Panc1 (cell line): ENCODE measurements around the gene HSD17B1.

Experiments used
- CTCF ChIP-seq: fragments of 450-650 bp; IDR thresholded peaks from 2 replicates; pipeline ENCODE4 v1.5.1; 2017; ENCODE audit warnings: mild to moderate bottlenecking
- POLR2AphosphoS5 ChIP-seq: IDR thresholded peaks from 2 replicates; pipeline ENCODE4 v1.6.1; 2012; ENCODE audit warnings: mild to moderate bottlenecking, low read depth, low read length, moderate library complexity
- REST ChIP-seq, 2 experiments: IDR thresholded peaks; 2 replicates each; pipeline ENCODE4 v1.6.1; 2011 to 2012; ENCODE audit warnings: low read depth in 2 of 2, control low read depth in 1 of 2, low read length in 1 of 2, mild to moderate bottlenecking in 1 of 2, moderate library complexity in 1 of 2; ENCODE audit not compliant: insufficient read depth in 1 of 2
- SIN3A ChIP-seq: IDR thresholded peaks from 2 replicates; pipeline ENCODE4 v1.6.1; 2012; ENCODE audit warnings: low read depth, mild to moderate bottlenecking, low read length, moderate library complexity, borderline replicate concordance; ENCODE audit not compliant: insufficient read depth

GRCh38 chr17:42541041-42541833 lies 11.5 kb upstream of the HSD17B1 start:
- TF ChIP-seq CTCF (no peak), REST (IDR thresholded peaks at IDR 0.05; ENCODE audit: insufficient read depth in 1 of 2, low read depth in 2 of 2, low read length in 1 of 2) (no peak), SIN3A (no peak), POLR2AphosphoS5 (no peak)
